Lower leg skin (tissue), 3 donors: ENCODE results near the gene TBC1D22A.

Experiments used
- CTCF ChIP-seq, 3 donors: fragments of 450-650 bp; IDR thresholded peaks; one replicate each; pipeline ENCODE4 v1.5.1; 2016; ENCODE audit warnings: antibody characterized with exemption in 3 of 3, mild to moderate bottlenecking in 3 of 3, moderate library complexity in 2 of 3
- POLR2A ChIP-seq, 2 donors: fragments of 450-650 bp; IDR thresholded peaks; one replicate each; pipeline ENCODE4 v1.6.1; 2016 to 2017; ENCODE audit warnings: antibody characterized with exemption in 2 of 2, mild to moderate bottlenecking in 1 of 2, moderate library complexity in 1 of 2

DNA sequence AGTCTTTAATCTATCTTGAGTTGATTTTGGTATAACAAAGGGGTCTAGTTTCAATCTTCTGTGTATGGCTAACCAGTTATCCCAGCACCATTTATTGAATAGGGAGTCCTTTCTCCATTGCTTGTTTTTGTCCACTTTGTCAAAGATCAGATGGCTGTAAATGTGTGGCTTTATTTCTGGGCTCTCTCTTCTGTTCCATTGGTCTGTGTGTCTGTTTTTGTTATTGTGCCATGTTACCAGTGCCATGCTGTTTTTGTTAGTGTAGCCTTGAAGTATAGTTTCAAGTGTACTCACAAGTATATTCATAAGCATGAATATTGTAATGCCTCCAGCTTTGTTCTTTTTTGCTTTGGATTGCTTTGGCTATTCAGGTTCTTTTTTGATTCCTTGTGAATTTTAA lies 159.6 kb downstream of the TBC1D22A start:
- TF ChIP-seq POLR2A (IDR thresholded peaks at IDR 0.05) (no peak), CTCF (IDR thresholded peaks at IDR 0.05) (no peak)
